SU-DHL-6 (cell line): ENCODE data around the gene CD109.

ENCODE experiments used
- H2AFZ ChIP-seq: fragments of 200-600 bp; sonication (generic); 2 replicates; pipeline ENCODE4 v1.6.1; 2014; ENCODE audit warnings: low read depth, mild to moderate bottlenecking, moderate library complexity, mixed read lengths, antibody characterized with exemption, low read length; ENCODE audit not compliant: severe bottlenecking
- H3F3A ChIP-seq: fragments of 200-600 bp; shearing (Covaris generic); 2 replicates; pipeline ENCODE4 v1.6.0; 2016; ENCODE audit warnings: antibody characterized with exemption, mild to moderate bottlenecking; ENCODE audit not compliant: insufficient read depth
- H3K27ac ChIP-seq: fragments of 200-600 bp; sonication (generic); 2 replicates; pipeline ENCODE4 v1.5.1; 2016; ENCODE audit warnings: low read depth, mild to moderate bottlenecking, low read length, moderate library complexity, mixed read lengths
- H3K27me3 ChIP-seq: fragments of 200-600 bp; sonication (generic), shearing (Covaris generic); 2 replicates; pipeline ENCODE4 v1.6.0; 2014; ENCODE audit warnings: mild to moderate bottlenecking, low read length
- H3K36me3 ChIP-seq: fragments of 200-600 bp; sonication (generic); 2 replicates; pipeline ENCODE4 v1.6.1; 2014; ENCODE audit warnings: mild to moderate bottlenecking, low read length, mixed read lengths
- H3K4me2 ChIP-seq: fragments of 300-600, 200-600 bp; shearing (Covaris generic), sonication (generic); 2 replicates; pipeline ENCODE4 v1.6.0; 2014; ENCODE audit warnings: low read length, low read depth, mild to moderate bottlenecking; ENCODE audit not compliant: poor library complexity, severe bottlenecking
- H3K4me3 ChIP-seq: fragments of 200-600 bp; sonication (generic); 2 replicates; pipeline ENCODE4 v1.5.1; 2014; ENCODE audit warnings: antibody characterized with exemption, low read length, mild to moderate bottlenecking, mixed read lengths; ENCODE audit not compliant: insufficient read depth, poor library complexity, severe bottlenecking
- H3K79me2 ChIP-seq: fragments of 200-600 bp; sonication (generic); 2 replicates; pipeline ENCODE4 v1.6.1; 2014; ENCODE audit warnings: mild to moderate bottlenecking, low read length, moderate library complexity; ENCODE audit not compliant: insufficient read depth
- H3K9ac ChIP-seq: fragments of 200-600 bp; sonication (generic); 2 replicates; pipeline ENCODE4 v1.7.0; 2014; ENCODE audit warnings: mild to moderate bottlenecking, low read length
- H3K9me2 ChIP-seq: fragments of 200-600 bp; sonication (generic); replicated peaks from 2 replicates; pipeline ENCODE4 v1.6.1; 2014; ENCODE audit warnings: low read length; ENCODE audit not compliant: insufficient read depth
- H3K9me3 ChIP-seq: fragments of 200-600 bp; sonication (generic); 2 replicates; pipeline ENCODE4 v1.6.1; 2014; ENCODE audit warnings: low read length, mixed read lengths; ENCODE audit not compliant: insufficient read depth
- H4K20me1 ChIP-seq: fragments of 200-600 bp; sonication (generic); 2 replicates; pipeline ENCODE4 v1.6.1; 2014; ENCODE audit warnings: low read depth, mild to moderate bottlenecking, antibody characterized with exemption, low read length, moderate library complexity, mixed read lengths
- EZH2phosphoT487 ChIP-seq: fragments of 200-600 bp; sonication (generic), shearing (Covaris generic); conservative IDR thresholded peaks from 2 replicates; pipeline ENCODE4 v1.6.1; 2018; ENCODE audit warnings: mild to moderate bottlenecking, antibody characterized with exemption, low read length, moderate library complexity, mixed read lengths
- TF ChIP-seq, protein P1 (sequence below): fragments of 200-600 bp; sonication (generic); IDR thresholded peaks from one replicate; pipeline ENCODE4 v1.5.1; 2017; ENCODE audit warnings: antibody characterized with exemption, mild to moderate bottlenecking, low read length, moderate library complexity; ENCODE audit not compliant: insufficient read depth, poor library complexity, severe bottlenecking

CD109 gene

GRCh38 chr6:73798592-73798991 is 102.6 kb downstream of the CD109 start:
- TF ChIP-seq, protein P1, sequence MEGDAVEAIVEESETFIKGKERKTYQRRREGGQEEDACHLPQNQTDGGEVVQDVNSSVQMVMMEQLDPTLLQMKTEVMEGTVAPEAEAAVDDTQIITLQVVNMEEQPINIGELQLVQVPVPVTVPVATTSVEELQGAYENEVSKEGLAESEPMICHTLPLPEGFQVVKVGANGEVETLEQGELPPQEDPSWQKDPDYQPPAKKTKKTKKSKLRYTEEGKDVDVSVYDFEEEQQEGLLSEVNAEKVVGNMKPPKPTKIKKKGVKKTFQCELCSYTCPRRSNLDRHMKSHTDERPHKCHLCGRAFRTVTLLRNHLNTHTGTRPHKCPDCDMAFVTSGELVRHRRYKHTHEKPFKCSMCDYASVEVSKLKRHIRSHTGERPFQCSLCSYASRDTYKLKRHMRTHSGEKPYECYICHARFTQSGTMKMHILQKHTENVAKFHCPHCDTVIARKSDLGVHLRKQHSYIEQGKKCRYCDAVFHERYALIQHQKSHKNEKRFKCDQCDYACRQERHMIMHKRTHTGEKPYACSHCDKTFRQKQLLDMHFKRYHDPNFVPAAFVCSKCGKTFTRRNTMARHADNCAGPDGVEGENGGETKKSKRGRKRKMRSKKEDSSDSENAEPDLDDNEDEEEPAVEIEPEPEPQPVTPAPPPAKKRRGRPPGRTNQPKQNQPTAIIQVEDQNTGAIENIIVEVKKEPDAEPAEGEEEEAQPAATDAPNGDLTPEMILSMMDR, result no peak
- no peak for TF ChIP-seq EZH2phosphoT487
- Histone ChIP-seq H3K9me2 (no peaks in the 10 kb centered on the region), H3K4me3 (no peak overlapping the region), H3K4me2 (no peak overlapping the region), H3F3A (no peaks in the 10 kb centered on the region), H3K79me2 (no peaks in the 10 kb centered on the region), H3K9ac (no peak overlapping the region), H2AFZ (no peak overlapping the region), H3K36me3 (no peaks in the 10 kb centered on the region), H3K27ac (no peak overlapping the region), H3K9me3 (no peaks in the 10 kb centered on the region), H3K27me3 (peaks cover 6% of the 10 kb centered on the region; the same call in 1 of the 2 replicates), H4K20me1 (no peaks in the 10 kb centered on the region)

DNA sequence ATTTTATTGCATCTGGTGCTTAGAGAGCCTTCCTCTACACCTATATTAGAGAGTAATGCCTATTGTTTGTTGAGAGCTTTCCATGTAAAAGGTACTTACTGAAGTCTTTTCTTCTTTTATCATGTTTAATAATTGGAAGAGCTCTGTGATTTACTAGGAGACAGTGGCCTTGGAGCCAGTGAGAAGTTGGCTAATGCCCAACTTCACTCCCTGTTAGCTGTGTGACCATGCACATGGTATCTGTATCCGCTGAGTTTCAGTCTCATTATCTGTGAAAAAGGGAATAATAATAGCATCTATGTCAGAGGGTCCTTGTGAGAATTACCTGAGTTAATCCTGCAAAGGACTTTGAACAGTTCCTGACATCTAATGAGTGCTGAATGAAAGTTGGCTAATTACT is 105.0 kb downstream of the CD109 start:
- Histone ChIP-seq H3K36me3 (no peaks in the 10 kb centered on the region), H3F3A (no peaks in the 10 kb centered on the region), H3K4me3 (no peak overlapping the region), H2AFZ (no peak overlapping the region), H3K4me2 (no peak overlapping the region), H3K27ac (no peak overlapping the region), H3K27me3 (peaks cover 3% of the 10 kb centered on the region; the same call in 1 of the 2 replicates), H3K9me2 (no peaks in the 10 kb centered on the region), H4K20me1 (no peaks in the 10 kb centered on the region), H3K9me3 (no peaks in the 10 kb centered on the region), H3K9ac (no peak overlapping the region), H3K79me2 (no peaks in the 10 kb centered on the region)
- TF ChIP-seq EZH2phosphoT487, result no peak
- TF ChIP-seq, protein P1, result no peak

DNA sequence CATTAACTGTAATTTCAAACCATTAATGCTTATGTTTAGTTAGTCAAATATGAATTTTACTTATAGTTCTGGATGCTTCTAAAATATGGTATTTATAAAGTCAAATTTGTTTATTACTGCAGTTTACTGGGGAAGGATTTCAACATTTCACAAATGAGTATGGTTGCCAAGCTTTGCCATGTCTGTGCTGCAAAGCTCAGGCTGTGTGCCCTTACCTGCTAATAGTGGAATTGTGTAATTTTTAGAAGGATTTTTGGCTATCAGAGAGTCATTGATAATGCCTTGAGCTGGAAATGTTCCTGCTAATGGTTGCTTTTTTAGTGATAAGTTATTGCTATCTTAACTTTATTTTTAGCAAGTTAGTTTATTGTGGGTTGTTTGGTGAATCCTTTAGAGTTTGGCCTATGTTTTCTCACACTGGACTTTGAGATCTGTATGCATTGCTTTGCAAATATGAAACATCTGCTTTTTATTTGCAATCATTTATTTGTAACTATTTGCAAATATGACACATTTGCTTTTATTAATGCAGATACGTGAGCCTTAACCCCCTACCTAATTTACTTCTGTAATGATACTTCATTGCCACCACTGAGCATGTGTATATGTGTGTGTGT is 105.8 kb downstream of the CD109 start:
- H3K27me3 ChIP-seq, result peaks cover 3% of the 10 kb centered on the region; the same call in 1 of the 2 replicates
- no peaks in the 10 kb centered on the region for H3F3A ChIP-seq
- no peaks in the 10 kb centered on the region for H3K9me2 ChIP-seq
- H4K20me1 ChIP-seq, result no peaks in the 10 kb centered on the region
- no peak overlapping the region for H3K9ac ChIP-seq
- TF ChIP-seq EZH2phosphoT487, result no peak
- TF ChIP-seq, protein P1, result no peak
- H3K27ac ChIP-seq, result no peak overlapping the region
- H3K9me3 ChIP-seq, result no peaks in the 10 kb centered on the region
- no peak overlapping the region for H3K4me2 ChIP-seq
- no peak overlapping the region for H2AFZ ChIP-seq
- H3K79me2 ChIP-seq, result no peaks in the 10 kb centered on the region
- no peaks in the 10 kb centered on the region for H3K36me3 ChIP-seq
- no peak overlapping the region for H3K4me3 ChIP-seq
